ENCODE measurements around the gene PPP1R12C. TPM values are rescaled to one million over a fixed set of nuclear protein-coding genes. Genes with fewer than 3 reads are reported as not detected.
"Not testable (repeated sequence)": the region's sequence is repeated elsewhere in the genome, so short reads cannot be mapped to it uniquely, and the experiment has no call there.

PPP1R12C gene
- total RNA-seq, 4 donors from 2014 or later: 22.6 to 28.2 (median 26.2) TPM

- ATAC-seq (no peak), DNase-seq (no peak)
- H3K4me3 ChIP-seq: no peak overlapping the region
- in situ Hi-C loops (cut with MboI; ENCODE audit: low sequenced_read_pairs in 4 of 4): no loop called here
- peaks cover 27 to 29% (median 29%) of the 10 kb centered on the region in 3 donors for H3K27me3 ChIP-seq
- no peaks in the 10 kb centered on the region for H3K9me3 ChIP-seq
- intact Hi-C loops (cut with DNase I; ENCODE audit: low total_unique reads): no loop called here
- peaks cover 0 to 18% of the 10 kb centered on the region in 2 donors for H3K4me1 ChIP-seq
- no peak for TF ChIP-seq POLR2A (IDR thresholded peaks at IDR 0.05)
- TF ChIP-seq CTCF (IDR thresholded peaks at IDR 0.05 in 4 of 5, conservative IDR thresholded peaks at IDR 0.05 in 1 of 5): no peak
- H3K27ac ChIP-seq: peak overlapping the region; percentile 32 to 73 (median 45)
- no peaks in the 10 kb centered on the region for H3K36me3 ChIP-seq
Observed at GRCh38 chr19:55158423-55158822, 41.0 kb upstream of the PPP1R12C start.

- intact Hi-C loops (cut with DNase I; ENCODE audit: low total_unique reads): no loop called here
- peak within 1 kb of the TSS; percentile 32 to 73 (median 45) for H3K27ac ChIP-seq
- in situ Hi-C loops (cut with MboI; ENCODE audit: low sequenced_read_pairs in 4 of 4): no loop called here
Observed at GRCh38 chr19:55157064-55157908, 39.8 kb upstream of the PPP1R12C start, which contains the start of gene TNNI3. Gene TNNI3 (minus strand): TSS chr19:55157732. CDS start chr19:55157589, 143 bp downstream.

GRCh38 chr19:55156202-55157063 lies 39.0 kb upstream of the PPP1R12C start:
- Histone ChIP-seq H3K36me3 (no peaks in the 10 kb centered on the region), H3K27ac (no peak overlapping the region), H3K4me1 (peaks cover 0 to 18% of the 10 kb centered on the region in 2 donors), H3K4me3 (peak overlapping the region; percentile 4 to 32 (median 26)), H3K9me3 (no peaks in the 10 kb centered on the region), H3K27me3 (peaks cover 16 to 20% (median 17%) of the 10 kb centered on the region in 3 donors)
- intact Hi-C loops (cut with DNase I; ENCODE audit: low total_unique reads): no loop called here
- TF ChIP-seq CTCF (IDR thresholded peaks at IDR 0.05 in 4 of 5, conservative IDR thresholded peaks at IDR 0.05 in 1 of 5) (no peak), POLR2A (IDR thresholded peaks at IDR 0.05) (no peak)
- DNase-seq: peak in 1 of 2 donors; percentile 65
- in situ Hi-C loops (cut with MboI; ENCODE audit: low sequenced_read_pairs in 4 of 4): no loop called here
- peak in 1 of 2 donors; percentile 36 for ATAC-seq

More at GRCh38 chr19:55157064-55157908, 39.8 kb upstream of the PPP1R12C start, which contains the start of gene TNNI3:
- no peaks in the 10 kb centered on the region for H3K36me3 ChIP-seq
- TF ChIP-seq POLR2A (IDR thresholded peaks at IDR 0.05) (no peak), CTCF (IDR thresholded peaks at IDR 0.05 in 4 of 5, conservative IDR thresholded peaks at IDR 0.05 in 1 of 5) (no peak)
- H3K4me3 ChIP-seq: peak within 1 kb of the TSS in 2 of 4 donors; percentile 21 to 31
- DNase-seq: peak in 1 of 2 donors; percentile 9
- ATAC-seq: no peak
- H3K9me3 ChIP-seq: no peaks in the 10 kb centered on the region
- peaks cover 0 to 18% of the 10 kb centered on the region in 2 donors for H3K4me1 ChIP-seq
- peaks cover 25 to 29% (median 25%) of the 10 kb centered on the region in 3 donors for H3K27me3 ChIP-seq

GRCh38 chr19:55155784-55156183 lies 38.3 kb upstream of the PPP1R12C start:
- intact Hi-C loops (cut with DNase I; ENCODE audit: low total_unique reads); ATAC-seq; H3K36me3 ChIP-seq; in situ Hi-C loops (cut with MboI; ENCODE audit: low sequenced_read_pairs in 4 of 4); DNase-seq; H3K9me3 ChIP-seq; H3K27ac ChIP-seq: not testable (repeated sequence)
- Histone ChIP-seq H3K4me1 (peaks cover 0 to 19% of the 10 kb centered on the region in 2 donors), H3K27me3 (peaks cover 10 to 14% (median 10%) of the 10 kb centered on the region in 3 donors), H3K4me3 (peak overlapping the region in 3 of 4 donors; percentile 21 to 32 (median 31))

Data from gastrocnemius medialis (tissue), 4 donors.